Keratinocyte (primary cell): ENCODE measurements around the gene ZBTB20. TPM values are rescaled to one million over a fixed set of nuclear protein-coding genes. Genes with fewer than 3 reads are reported as not detected.

Source experiments
- DNase-seq: peaks from one replicate; pipeline ENCODE4 v3.0.0-alpha.2; 2011; ENCODE audit warnings: low read depth, missing footprints, low spot score
- FAIRE-seq: peaks from 2 replicates; lab custom pipeline; 2011; peaks lifted over from hg19 to GRCh38; lab: Jason Lieb, UNC
- H2AFZ ChIP-seq: 2 replicates; pipeline ENCODE4 v1.6.0; 2012; ENCODE audit warnings: low read length, control low read depth, inconsistent platforms; ENCODE audit not compliant: control insufficient read depth
- H3K27ac ChIP-seq: 2 replicates; pipeline ENCODE4 v1.5.1; 2011; ENCODE audit warnings: low read length; ENCODE audit not compliant: control insufficient read depth, insufficient read depth
- H3K27me3 ChIP-seq: 3 replicates; pipeline ENCODE4 v1.6.0; 2011; ENCODE audit warnings: low read length; ENCODE audit not compliant: control insufficient read depth, insufficient read depth; ENCODE audit errors: extremely low read depth
- H3K36me3 ChIP-seq, 2 experiments: 2 replicates in 1 of 2; 3 replicates in 1 of 2; pipeline ENCODE4 v1.5.1; 2011; ENCODE audit warnings: low read length in 2 of 2, mild to moderate bottlenecking in 1 of 2; ENCODE audit not compliant: control insufficient read depth in 2 of 2, insufficient read depth in 2 of 2; ENCODE audit errors: extremely low read depth in 1 of 2
- H3K4me1 ChIP-seq: 3 replicates; pipeline ENCODE4 v1.5.1; 2011; ENCODE audit warnings: low read length; ENCODE audit not compliant: control insufficient read depth, insufficient read depth; ENCODE audit errors: extremely low read depth
- H3K4me2 ChIP-seq: 3 replicates; pipeline ENCODE4 v1.6.0; 2011; ENCODE audit warnings: low read depth, low read length; ENCODE audit not compliant: control insufficient read depth, insufficient read depth; ENCODE audit errors: extremely low read depth
- H3K4me3 ChIP-seq, 3 experiments: fragments of 200-600 bp in 1 of 3; sonication (generic) in 1 of 3; 2 replicates in 2 of 3; 3 replicates in 1 of 3; pipeline ENCODE4 v1.5.1; 2011 to 2016; ENCODE audit warnings: low read length in 3 of 3, mild to moderate bottlenecking in 3 of 3, control low read depth in 2 of 3, inconsistent platforms in 1 of 3, low read depth in 1 of 3, mixed read lengths in 1 of 3, mixed run types in 1 of 3, moderate library complexity in 1 of 3; ENCODE audit not compliant: control insufficient read depth in 2 of 3, insufficient read depth in 2 of 3; ENCODE audit errors: extremely low read depth in 1 of 3
- H3K79me2 ChIP-seq: 2 replicates; pipeline ENCODE4 v1.6.0; 2012; ENCODE audit warnings: low read length; ENCODE audit not compliant: control insufficient read depth, insufficient read depth
- H3K9ac ChIP-seq: 3 replicates; pipeline ENCODE4 v1.6.0; 2011; ENCODE audit warnings: low read length; ENCODE audit not compliant: control insufficient read depth, insufficient read depth; ENCODE audit errors: extremely low read depth
- H3K9me1 ChIP-seq: 3 replicates; pipeline ENCODE4 v1.6.0; 2011; ENCODE audit warnings: low read length; ENCODE audit not compliant: control insufficient read depth, insufficient read depth; ENCODE audit errors: extremely low read depth
- H3K9me3 ChIP-seq: 2 replicates; pipeline ENCODE4 v1.5.1; 2012; ENCODE audit warnings: low read depth, low read length; ENCODE audit not compliant: control insufficient read depth
- H4K20me1 ChIP-seq: 3 replicates; pipeline ENCODE4 v1.6.0; 2011; ENCODE audit warnings: low read length; ENCODE audit not compliant: control insufficient read depth, insufficient read depth; ENCODE audit errors: extremely low read depth
- CTCF ChIP-seq, 3 experiments: IDR thresholded peaks in 1 of 3; conservative IDR thresholded peaks in 1 of 3; optimal IDR thresholded peaks in 1 of 3; 2 replicates in 2 of 3; 3 replicates in 1 of 3; pipeline versions ENCODE3 to v1.5.1; 2011; ENCODE audit warnings: low read length in 3 of 3, mild to moderate bottlenecking in 3 of 3, moderate library complexity in 2 of 3, control low read depth in 1 of 3, inconsistent platforms in 1 of 3; ENCODE audit not compliant: insufficient read depth in 2 of 3; ENCODE audit errors: extremely low read depth in 1 of 3
- EZH2 ChIP-seq: IDR thresholded peaks from one replicate; pipeline ENCODE4 v1.6.1; 2012; ENCODE audit warnings: inconsistent platforms, mild to moderate bottlenecking, low read length, moderate library complexity
- dilution Hi-C: fragments of 300-500 bp; cut with MboI; formaldehyde crosslinking; loops from one replicate; pipeline ENCODE4 v1.7.0; 2020; ENCODE audit warnings: low sequenced_read_pairs; ENCODE audit not compliant: extremely low pct_ligation_motif_present
- polyA plus RNA-seq, 5 experiments: library from polyadenylated mRNA; depleted of rRNA in 3 of 5; stranded (reverse) in 3 of 5; stranded (forward) in 1 of 5; unstranded in 1 of 5; fragments of >200 nt; gene quantifications; 1 replicate in 1 of 5; 2 replicates in 3 of 5; 3 replicates in 1 of 5; pipeline versions ENCODE4 v1.2.1 to v1.2.3, GENCODE V29; 2011 to 2012; ENCODE audit warnings: missing spikeins in 2 of 5, low read depth in 1 of 5, low replicate concordance in 1 of 5

The ZBTB20 gene
- polyA plus RNA-seq, 1 donor (not counting 4 experiments of a cell fraction or from before 2014, with no cell fraction given) = 0.52 TPM

GRCh38 chr3:115038817-115039216, 108.3 kb downstream of the ZBTB20 start:
- DNase-seq = no peak
- no peak overlapping the region for H3K4me2 ChIP-seq
- FAIRE-seq = no peak
- no peaks in the 10 kb centered on the region for H3K4me1 ChIP-seq
- no peak overlapping the region for H3K9ac ChIP-seq
- no peaks in the 10 kb centered on the region for H3K9me1 ChIP-seq
- no peak overlapping the region for H2AFZ ChIP-seq
- no peak for TF ChIP-seq EZH2
- TF ChIP-seq CTCF (optimal IDR thresholded peaks at IDR 0.05 in 1 of 3, IDR thresholded peaks at IDR 0.05 in 1 of 3, conservative IDR thresholded peaks at IDR 0.05 in 1 of 3; ENCODE audit: extremely low read depth in 1 of 3, insufficient read depth in 2 of 3, low read length in 3 of 3) = no peak
- H3K36me3 ChIP-seq = no peaks in the 10 kb centered on the region
- H3K4me3 ChIP-seq = no peak overlapping the region
- no peaks in the 10 kb centered on the region for H3K9me3 ChIP-seq
- H3K27ac ChIP-seq = no peak overlapping the region
- dilution Hi-C loops = no loop called here
- no peaks in the 10 kb centered on the region for H4K20me1 ChIP-seq
- H3K27me3 ChIP-seq = no peaks in the 10 kb centered on the region
- H3K79me2 ChIP-seq = no peaks in the 10 kb centered on the region

- Histone ChIP-seq H3K27ac (no peak overlapping the region), H3K9me3 (no peaks in the 10 kb centered on the region), H3K27me3 (no peaks in the 10 kb centered on the region), H3K4me2 (no peak overlapping the region), H2AFZ (no peak overlapping the region), H3K4me1 (no peaks in the 10 kb centered on the region), H3K79me2 (no peaks in the 10 kb centered on the region), H4K20me1 (no peaks in the 10 kb centered on the region), H3K9ac (no peak overlapping the region), H3K4me3 (no peak overlapping the region), H3K36me3 (no peaks in the 10 kb centered on the region), H3K9me1 (no peaks in the 10 kb centered on the region)
- FAIRE-seq (no peak), DNase-seq (no peak)
- dilution Hi-C loops = no loop called here
- TF ChIP-seq CTCF (optimal IDR thresholded peaks at IDR 0.05 in 1 of 3, IDR thresholded peaks at IDR 0.05 in 1 of 3, conservative IDR thresholded peaks at IDR 0.05 in 1 of 3; ENCODE audit: extremely low read depth in 1 of 3, insufficient read depth in 2 of 3, low read length in 3 of 3) = no peak
- no peak for TF ChIP-seq EZH2
Observed at GRCh38 chr3:115022835-115023398, 124.2 kb downstream of the ZBTB20 start.
